B cell (primary cell): Measurements from ENCODE around the gene TAF1. TPM values are rescaled to one million over a fixed set of nuclear protein-coding genes. Genes with fewer than 3 reads are reported as not detected.

ENCODE experiments used
- ATAC-seq: fragments of 200-7000 bp; cut with Tn5 transposase; one replicate; pipeline ENCODE4 v1.10.0; 2021; ENCODE audit warnings: low read depth, mild to moderate bottlenecking, moderate number of reproducible peaks, moderate library complexity
- CTCF ChIA-PET: fragments of 350-600 bp; sonication (Branson Sonifier 250); formaldehyde crosslinking; loops from one replicate; lab custom pipeline; 2021; ENCODE audit warnings: antibody characterized with exemption, inconsistent platforms; lab: Charles Lee
- POLR2A ChIA-PET: fragments of 350-600 bp; sonication (Branson Sonifier 250); formaldehyde crosslinking; loops from one replicate; lab custom pipeline; 2021; ENCODE audit warnings: antibody characterized with exemption; lab: Charles Lee
- DNase-seq: peaks from one replicate; pipeline ENCODE4 v3.0.0; 2013
- H2AFZ ChIP-seq: 2 replicates; pipeline ENCODE4 v1.6.1; 2012; ENCODE audit warnings: mild to moderate bottlenecking, low read depth, low read length; ENCODE audit not compliant: insufficient read depth, poor library complexity, severe bottlenecking
- H3K27ac ChIP-seq, 2 donors: 1 replicate in 1 of 2; 2 replicates in 1 of 2; pipeline ENCODE4 v1.5.1; 2012 to 2013; ENCODE audit warnings: low read length in 2 of 2, mild to moderate bottlenecking in 2 of 2, moderate library complexity in 1 of 2
- H3K27me3 ChIP-seq, 4 experiments: fragments of 200-600 bp in 1 of 4; sonication (generic) in 1 of 4; replicated peaks in 1 of 4; 1 replicate in 2 of 4; 2 replicates in 2 of 4; pipeline versions ENCODE4 v1.6.1 to v1.7.0; 2013 to 2016; ENCODE audit warnings: low read length in 3 of 4, mild to moderate bottlenecking in 2 of 4, mixed read lengths in 1 of 4, moderate library complexity in 1 of 4; ENCODE audit not compliant: insufficient read depth in 4 of 4, control insufficient read depth in 3 of 4; ENCODE audit errors: control extremely low read depth in 1 of 4
- H3K36me3 ChIP-seq, 2 experiments: replicated peaks in 1 of 2; 1 replicate in 1 of 2; 2 replicates in 1 of 2; pipeline versions ENCODE4 v1.6.1 to v1.7.1; 2013; ENCODE audit warnings: low read length in 1 of 2; ENCODE audit not compliant: insufficient read depth in 2 of 2, control insufficient read depth in 1 of 2; ENCODE audit errors: control extremely low read depth in 1 of 2, extremely low read depth in 1 of 2
- H3K4me1 ChIP-seq, 2 donors: fragments of 200-600 bp in 1 of 2; sonication (generic) in 1 of 2; 1 replicate in 1 of 2; 2 replicates in 1 of 2; pipeline versions ENCODE4 v1.5.1 to v1.6.1; 2013 to 2017; ENCODE audit warnings: low read length in 2 of 2; ENCODE audit not compliant: control insufficient read depth in 2 of 2, insufficient read depth in 2 of 2
- H3K4me2 ChIP-seq: replicated peaks from 2 replicates; pipeline ENCODE3; 2012; ENCODE audit warnings: mild to moderate bottlenecking, low read depth, low read length; ENCODE audit not compliant: poor library complexity, severe bottlenecking
- H3K4me3 ChIP-seq, 5 experiments: fragments of 200-600 bp in 1 of 5; sonication (generic) in 1 of 5; 1 replicate in 3 of 5; 2 replicates in 2 of 5; pipeline versions ENCODE4 v1.5.1 to v1.7.0; 2011 to 2016; ENCODE audit warnings: low read length in 4 of 5, mild to moderate bottlenecking in 4 of 5, low read depth in 2 of 5, control low read depth in 1 of 5, moderate library complexity in 1 of 5; ENCODE audit not compliant: insufficient read depth in 1 of 5; ENCODE audit errors: control extremely low read depth in 1 of 5, extremely low read depth in 1 of 5
- H3K79me2 ChIP-seq: fragments of 200-600 bp; sonication (generic); one replicate; pipeline ENCODE4 v1.6.0; 2016; ENCODE audit warnings: low read length; ENCODE audit not compliant: control insufficient read depth, insufficient read depth
- H3K9ac ChIP-seq: fragments of 200-600 bp; sonication (generic); 2 replicates; pipeline ENCODE4 v1.6.1; 2017; ENCODE audit warnings: mild to moderate bottlenecking, low read length, moderate library complexity
- H3K9me3 ChIP-seq, 3 donors: one replicate each; pipeline versions ENCODE4 v1.6.1 to v1.7.1; 2013; ENCODE audit warnings: low read length in 2 of 3; ENCODE audit not compliant: control insufficient read depth in 2 of 3, insufficient read depth in 1 of 3; ENCODE audit errors: control extremely low read depth in 1 of 3
- H4K20me1 ChIP-seq: 2 replicates; pipeline ENCODE4 v1.6.0; 2012; ENCODE audit warnings: mild to moderate bottlenecking, low read length; ENCODE audit not compliant: insufficient read depth, control insufficient read depth, poor library complexity, severe bottlenecking
- H3K27ac Mint-ChIP-seq: one replicate; pipeline ENCODE4 v1.8.0; 2021; ENCODE audit warnings: mixed read lengths
- H3K27me3 Mint-ChIP-seq: one replicate; pipeline ENCODE4 v1.8.0; 2021; ENCODE audit warnings: mixed read lengths
- H3K4me1 Mint-ChIP-seq: one replicate; pipeline ENCODE4 v1.8.0; 2021; ENCODE audit warnings: mixed read lengths
- H3K4me3 Mint-ChIP-seq: one replicate; pipeline ENCODE4 v1.8.0; 2021; ENCODE audit warnings: mixed read lengths
- H3K9me3 Mint-ChIP-seq: one replicate; pipeline ENCODE4 v1.8.0; 2022; ENCODE audit warnings: mixed read lengths; ENCODE audit not compliant: insufficient read depth
- CTCF ChIP-seq: fragments of 200-600 bp; IDR thresholded peaks from one replicate; pipeline ENCODE4 v1.8.0; 2022; ENCODE audit warnings: antibody characterized with exemption, mild to moderate bottlenecking
- EZH2 ChIP-seq: IDR thresholded peaks from 2 replicates; pipeline ENCODE4 v1.6.1; 2012; ENCODE audit warnings: borderline replicate concordance, low read depth, mild to moderate bottlenecking, moderate library complexity, low read length; ENCODE audit not compliant: insufficient read depth, poor library complexity, severe bottlenecking
- WGBS: methylation state at CpG from one replicate; pipeline ENCODE4 v1.1.5; 2013; ENCODE audit warnings: missing lambda C conversion rate; ENCODE audit not compliant: insufficient coverage; 5-methylcytosine and 5-hydroxymethylcytosine counted together
- intact Hi-C: fragments of 100-400 bp; cut with micrococcal nuclease; formaldehyde crosslinking; loops from one replicate; pipeline ENCODE4 v1.10.0; 2022
- polyA plus RNA-seq: library from polyadenylated mRNA; depleted of rRNA; stranded (reverse); fragments of >200 nt; gene quantifications from 2 replicates; pipeline ENCODE4 v1.2.3, GENCODE V29; 2012
- total RNA-seq, 2 donors: library from RNA; stranded (reverse); fragments of 120-200 nt in 1 of 2; gene quantifications; 1 replicate in 1 of 2; 2 replicates in 1 of 2; pipeline versions ENCODE4 v1.2.3 to v1.2.4, GENCODE V29; 2013 to 2022

TAF1 gene
- total and polyA plus RNA-seq, 2 donors (not counting 1 experiment from before 2014, with no cell fraction given), result 12.2 to 97.5 TPM

DNA sequence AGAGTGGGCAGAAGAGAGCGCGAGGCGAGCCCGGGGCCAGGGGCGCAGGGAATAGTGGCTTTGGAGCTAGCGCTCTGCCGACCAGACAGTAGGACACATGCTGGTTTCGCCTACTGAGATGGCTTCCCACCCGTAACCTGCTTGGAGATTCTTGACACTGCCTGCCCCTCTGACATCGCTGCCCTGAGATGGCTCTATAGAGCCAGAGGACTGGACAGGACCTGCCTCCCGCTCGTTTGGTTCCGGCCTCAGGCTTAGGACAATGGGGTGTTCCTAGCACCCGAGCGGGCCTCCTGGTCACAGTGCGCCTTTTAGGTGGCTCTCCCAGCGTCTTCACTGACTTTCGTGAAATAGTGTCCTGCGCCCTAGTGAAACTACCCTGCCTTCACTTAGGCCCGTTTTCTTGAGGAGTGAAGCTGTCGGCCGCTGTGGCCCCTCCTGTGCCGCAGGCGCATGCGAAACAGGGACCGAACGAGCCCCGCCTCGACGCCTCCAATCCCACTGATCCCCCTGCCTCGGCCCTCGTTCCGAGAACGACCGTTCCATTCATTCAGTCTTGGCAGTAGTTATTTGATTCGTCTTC lies 608 bp downstream of the TAF1 start:
- Histone ChIP-seq H3K4me1 (peaks cover 12 to 26% of the 10 kb centered on the region in 2 donors), H3K9me3 (no peaks in the 10 kb centered on the region), H3K27me3 (no peaks in the 10 kb centered on the region), H2AFZ (peak overlapping the region; percentile 69), H3K4me3 (peak overlapping the region; percentile 50 to 78 (median 71)), H3K79me2 (peaks cover 41% of the 10 kb centered on the region), H4K20me1 (peaks cover 6% of the 10 kb centered on the region), H3K9ac (peak overlapping the region; percentile 81), H3K27ac (peak overlapping the region; percentile 71 to 84), H3K4me2 (peak overlapping the region; percentile 81), H3K36me3 (peaks cover 2 to 14% of the 10 kb centered on the region in 2 experiments)
- Mint-ChIP-seq H3K27ac (peak overlapping the region; percentile 99), H3K27me3 (no peaks in the 10 kb centered on the region), H3K4me3 (peak overlapping the region; percentile 97), H3K9me3 (no peaks in the 10 kb centered on the region), H3K4me1 (peaks cover 28% of the 10 kb centered on the region)
- no peak for ATAC-seq
- ChIA-PET POLR2A (interaction anchor here (0.5 to 2.4 kb wide), 10 partner anchors 40 to 258 kb away, joined by 3 to 43 read pairs (median 8); partner anchors contain the start of genes IL2RG, NONO, OGT and ZMYM3), CTCF (interaction anchor here (1.1 to 1.4 kb wide), 2 partner anchors 83 to 188 kb away, joined by 3 read pairs; partner anchors contain the start of gene NONO)
- WGBS, result under 1% methylated on average over 30 of the region's 36 CpGs
- DNase-seq, result no peak
- no peak for TF ChIP-seq CTCF
- TF ChIP-seq EZH2, result no peak
- intact Hi-C loops, result loop anchor here (1.0 to 5.0 kb wide), 5 partner anchors 83 to 911 kb away; partner anchors contain the start of genes NONO and RPS4X

DNA sequence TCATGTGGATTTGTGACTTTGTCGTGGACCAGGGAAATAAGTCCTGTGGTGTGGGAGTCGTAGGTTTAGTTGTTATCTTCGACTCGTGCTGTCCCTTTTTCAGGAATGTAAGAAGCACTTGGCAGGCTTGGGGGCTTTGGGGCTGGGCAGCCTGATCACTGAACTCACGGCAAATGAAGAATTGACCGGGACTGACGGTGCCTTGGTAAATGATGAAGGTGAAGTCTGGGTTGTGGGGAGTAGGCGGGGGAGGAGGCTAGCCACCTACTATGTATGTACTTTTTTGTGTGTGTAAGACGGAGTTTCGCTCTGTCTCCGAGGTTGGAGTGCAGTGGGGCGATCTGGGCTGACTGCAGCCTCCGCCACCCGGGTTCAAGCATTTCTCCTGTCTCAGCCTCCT lies 1.2 kb downstream of the TAF1 start:
- H3K4me3 ChIP-seq, result peak overlapping the region; percentile 45 to 78 (median 71)
- intact Hi-C loops, result loop anchor here (5.0 kb wide), 2 partner anchors 170 to 910 kb away; partner anchors contain the start of gene RPS4X
- Mint-ChIP-seq H3K4me3 (peak overlapping the region; percentile 97), H3K9me3 (no peaks in the 10 kb centered on the region), H3K27ac (peak overlapping the region; percentile 99), H3K27me3 (no peaks in the 10 kb centered on the region), H3K4me1 (peaks cover 28% of the 10 kb centered on the region)
- peaks cover 2 to 16% of the 10 kb centered on the region in 2 experiments for H3K36me3 ChIP-seq
- ATAC-seq, result no peak
- H2AFZ ChIP-seq, result peak overlapping the region; percentile 69
- H3K9me3 ChIP-seq, result no peaks in the 10 kb centered on the region
- ChIA-PET CTCF (no interaction called here), POLR2A (interaction anchor here (1.8 to 2.4 kb wide), 3 partner anchors 113 to 185 kb away, joined by 14 to 43 read pairs (median 17); partner anchors contain the start of genes OGT and ZMYM3)
- H3K27me3 ChIP-seq, result no peaks in the 10 kb centered on the region
- H3K27ac ChIP-seq, result peak overlapping the region; percentile 71 to 84
- peak overlapping the region; percentile 81 for H3K9ac ChIP-seq
- peaks cover 6% of the 10 kb centered on the region for H4K20me1 ChIP-seq
- WGBS, result 10% methylated on average over 6 of the region's 14 CpGs
- no peak for TF ChIP-seq EZH2
- TF ChIP-seq CTCF, result no peak
- H3K79me2 ChIP-seq, result peaks cover 47% of the 10 kb centered on the region
- peak; percentile 6 for DNase-seq
- peaks cover 12 to 26% of the 10 kb centered on the region in 2 donors for H3K4me1 ChIP-seq
- peak overlapping the region; percentile 81 for H3K4me2 ChIP-seq
